SK-N-SH treated with all-trans-retinoic acid at 6 μM for 48 hours (cell line): ENCODE measurements around the gene ATP2B3.

Experiments used
- ATAC-seq: fragments of 200-7000 bp; cut with Tn5 transposase; 3 replicates; pipeline ENCODE4 v1.9.1; 2020; ENCODE audit warnings: mild to moderate bottlenecking, moderate library complexity
- ARNTL ChIP-seq: fragments of 450-650 bp; formaldehyde crosslinking; IDR thresholded peaks from 2 replicates; pipeline ENCODE4 v1.5.0; 2020; ENCODE audit warnings: low read depth, mild to moderate bottlenecking, moderate library complexity, borderline replicate concordance
- CSDC2 ChIP-seq: fragments of 250-450 bp; sonication (Bioruptor Pico); IDR thresholded peaks from 2 replicates; pipeline ENCODE4 v1.5.0; 2020; ENCODE audit warnings: mild to moderate bottlenecking, moderate library complexity
- CSRNP3 ChIP-seq: fragments of 250-450 bp; sonication (Bioruptor Pico); IDR thresholded peaks from 2 replicates; pipeline ENCODE4 v1.5.1; 2021; ENCODE audit warnings: mild to moderate bottlenecking, moderate library complexity
- ESRRG ChIP-seq: fragments of 250-450 bp; sonication (Bioruptor Pico); IDR thresholded peaks from 2 replicates; pipeline ENCODE4 v1.6.1; 2021; ENCODE audit warnings: mild to moderate bottlenecking
- GLIS3 ChIP-seq: fragments of 250-450 bp; sonication (Bioruptor Pico); IDR thresholded peaks from 2 replicates; pipeline ENCODE4 v1.5.0; 2020; ENCODE audit warnings: mild to moderate bottlenecking, moderate library complexity
- ISL1 ChIP-seq: fragments of 250-450 bp; sonication (Bioruptor Pico); IDR thresholded peaks from 2 replicates; pipeline ENCODE4 v2.1.2; 2022; ENCODE audit warnings: mild to moderate bottlenecking, moderate library complexity
- OSR1 ChIP-seq: fragments of 250-450 bp; sonication (Bioruptor Pico); IDR thresholded peaks from 2 replicates; pipeline ENCODE4 v1.8.0; 2022; ENCODE audit warnings: moderate library complexity, mild to moderate bottlenecking, inconsistent platforms
- PPARA ChIP-seq: fragments of 250-450 bp; sonication (Bioruptor Pico); IDR thresholded peaks from 2 replicates; pipeline ENCODE4 v1.5.0; 2020; ENCODE audit warnings: mild to moderate bottlenecking, borderline replicate concordance
- RARB ChIP-seq: fragments of 250-450 bp; sonication (Bioruptor Pico); IDR thresholded peaks from 2 replicates; pipeline ENCODE4 v1.8.0; 2021; ENCODE audit warnings: mild to moderate bottlenecking, moderate library complexity
- SNAI2 ChIP-seq: fragments of 250-450 bp; sonication (Bioruptor Pico); IDR thresholded peaks from 2 replicates; pipeline ENCODE4 v1.5.0; 2020; ENCODE audit warnings: mild to moderate bottlenecking, moderate library complexity
- TCF4 ChIP-seq: fragments of 250-450 bp; sonication (Bioruptor Pico); IDR thresholded peaks from 2 replicates; pipeline ENCODE4 v1.8.0; 2021; ENCODE audit warnings: mild to moderate bottlenecking, moderate library complexity, borderline replicate concordance
- ZC3H10 ChIP-seq: fragments of 250-450 bp; sonication (Bioruptor Pico); IDR thresholded peaks from 2 replicates; pipeline ENCODE4 v1.5.1; 2021; ENCODE audit warnings: mild to moderate bottlenecking, moderate library complexity
- ZFP3 ChIP-seq: fragments of 250-450 bp; sonication (Bioruptor Pico); IDR thresholded peaks from 2 replicates; pipeline ENCODE4 v1.5.0; 2020; ENCODE audit warnings: mild to moderate bottlenecking, moderate library complexity
- ZFP30 ChIP-seq: fragments of 450-650 bp; formaldehyde crosslinking; IDR thresholded peaks from 2 replicates; pipeline ENCODE4 v1.5.0; 2022; ENCODE audit warnings: mild to moderate bottlenecking, moderate library complexity
- ZNF565 ChIP-seq: fragments of 450-650 bp; formaldehyde crosslinking; conservative IDR thresholded peaks from 2 replicates; pipeline ENCODE4 v1.5.0; 2020; ENCODE audit warnings: low read depth, mild to moderate bottlenecking, moderate library complexity
- ZNF70 ChIP-seq: fragments of 450-650 bp; formaldehyde crosslinking; IDR thresholded peaks from 2 replicates; pipeline ENCODE4 v1.5.0; 2020; ENCODE audit warnings: mild to moderate bottlenecking, moderate library complexity
- ZNF8 ChIP-seq: fragments of 450-650 bp; formaldehyde crosslinking; IDR thresholded peaks from 2 replicates; pipeline ENCODE4 v1.5.0; 2020; ENCODE audit warnings: mild to moderate bottlenecking, moderate library complexity
- TF ChIP-seq, protein P1 (sequence below): fragments of 250-450 bp; sonication (Bioruptor Pico); IDR thresholded peaks from 2 replicates; pipeline ENCODE4 v1.5.0; 2020; ENCODE audit warnings: mild to moderate bottlenecking, moderate library complexity
- TF ChIP-seq, protein P2 (sequence below): fragments of 250-450 bp; sonication (Bioruptor Pico); IDR thresholded peaks from 2 replicates; pipeline ENCODE4 v1.8.0; 2021; ENCODE audit warnings: low read depth, mild to moderate bottlenecking, moderate library complexity, borderline replicate concordance
- TF ChIP-seq, protein P3 (sequence below): fragments of 250-450 bp; sonication (Bioruptor Pico); IDR thresholded peaks from 2 replicates; pipeline ENCODE4 v1.5.1; 2020; ENCODE audit warnings: low read depth, mild to moderate bottlenecking, moderate library complexity

ATP2B3 gene

GRCh38 chrX:153598541-153599191 is 81.2 kb downstream of the ATP2B3 start, which contains the start of gene CCNQ:
Gene CCNQ (minus strand): TSS chrX:153599139. CDS start chrX:153599073, 66 bp downstream.
- TF ChIP-seq GLIS3 (CRISPR knock-in tag) (no peak), ZNF8 (CRISPR knock-in tag) (no peak), OSR1 (CRISPR knock-in tag) (no peak), CSRNP3 (no peak), ZFP30 (CRISPR knock-in tag) (no peak), ZNF565 (CRISPR knock-in tag) (no peak), SNAI2 (CRISPR knock-in tag) (no peak), ARNTL (CRISPR knock-in tag) (no peak), RARB (CRISPR knock-in tag) (no peak), PPARA (CRISPR knock-in tag) (no peak)
- TF ChIP-seq, all 23 proteins: peak for 0
- peak; percentile 70 for ATAC-seq

- peak; percentile 89 for ATAC-seq
- TF ChIP-seq PPARA (CRISPR knock-in tag) (no peak), RARB (CRISPR knock-in tag) (no peak), ISL1 (no peak), ZNF8 (CRISPR knock-in tag) (no peak), CSRNP3 (no peak), ZNF70 (no peak), ESRRG (no peak), TCF4 (CRISPR knock-in tag) (no peak), SNAI2 (CRISPR knock-in tag) (no peak), CSDC2 (CRISPR knock-in tag) (no peak), ZC3H10 (CRISPR knock-in tag) (no peak), GLIS3 (CRISPR knock-in tag) (no peak), ARNTL (CRISPR knock-in tag) (no peak), ZFP3 (CRISPR knock-in tag) (no peak), ZFP30 (CRISPR knock-in tag) (no peak), OSR1 (CRISPR knock-in tag) (no peak)
- TF ChIP-seq, protein P1, sequence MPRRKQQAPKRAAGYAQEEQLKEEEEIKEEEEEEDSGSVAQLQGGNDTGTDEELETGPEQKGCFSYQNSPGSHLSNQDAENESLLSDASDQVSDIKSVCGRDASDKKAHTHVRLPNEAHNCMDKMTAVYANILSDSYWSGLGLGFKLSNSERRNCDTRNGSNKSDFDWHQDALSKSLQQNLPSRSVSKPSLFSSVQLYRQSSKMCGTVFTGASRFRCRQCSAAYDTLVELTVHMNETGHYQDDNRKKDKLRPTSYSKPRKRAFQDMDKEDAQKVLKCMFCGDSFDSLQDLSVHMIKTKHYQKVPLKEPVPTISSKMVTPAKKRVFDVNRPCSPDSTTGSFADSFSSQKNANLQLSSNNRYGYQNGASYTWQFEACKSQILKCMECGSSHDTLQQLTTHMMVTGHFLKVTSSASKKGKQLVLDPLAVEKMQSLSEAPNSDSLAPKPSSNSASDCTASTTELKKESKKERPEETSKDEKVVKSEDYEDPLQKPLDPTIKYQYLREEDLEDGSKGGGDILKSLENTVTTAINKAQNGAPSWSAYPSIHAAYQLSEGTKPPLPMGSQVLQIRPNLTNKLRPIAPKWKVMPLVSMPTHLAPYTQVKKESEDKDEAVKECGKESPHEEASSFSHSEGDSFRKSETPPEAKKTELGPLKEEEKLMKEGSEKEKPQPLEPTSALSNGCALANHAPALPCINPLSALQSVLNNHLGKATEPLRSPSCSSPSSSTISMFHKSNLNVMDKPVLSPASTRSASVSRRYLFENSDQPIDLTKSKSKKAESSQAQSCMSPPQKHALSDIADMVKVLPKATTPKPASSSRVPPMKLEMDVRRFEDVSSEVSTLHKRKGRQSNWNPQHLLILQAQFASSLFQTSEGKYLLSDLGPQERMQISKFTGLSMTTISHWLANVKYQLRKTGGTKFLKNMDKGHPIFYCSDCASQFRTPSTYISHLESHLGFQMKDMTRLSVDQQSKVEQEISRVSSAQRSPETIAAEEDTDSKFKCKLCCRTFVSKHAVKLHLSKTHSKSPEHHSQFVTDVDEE: no peak
- TF ChIP-seq, protein P2, sequence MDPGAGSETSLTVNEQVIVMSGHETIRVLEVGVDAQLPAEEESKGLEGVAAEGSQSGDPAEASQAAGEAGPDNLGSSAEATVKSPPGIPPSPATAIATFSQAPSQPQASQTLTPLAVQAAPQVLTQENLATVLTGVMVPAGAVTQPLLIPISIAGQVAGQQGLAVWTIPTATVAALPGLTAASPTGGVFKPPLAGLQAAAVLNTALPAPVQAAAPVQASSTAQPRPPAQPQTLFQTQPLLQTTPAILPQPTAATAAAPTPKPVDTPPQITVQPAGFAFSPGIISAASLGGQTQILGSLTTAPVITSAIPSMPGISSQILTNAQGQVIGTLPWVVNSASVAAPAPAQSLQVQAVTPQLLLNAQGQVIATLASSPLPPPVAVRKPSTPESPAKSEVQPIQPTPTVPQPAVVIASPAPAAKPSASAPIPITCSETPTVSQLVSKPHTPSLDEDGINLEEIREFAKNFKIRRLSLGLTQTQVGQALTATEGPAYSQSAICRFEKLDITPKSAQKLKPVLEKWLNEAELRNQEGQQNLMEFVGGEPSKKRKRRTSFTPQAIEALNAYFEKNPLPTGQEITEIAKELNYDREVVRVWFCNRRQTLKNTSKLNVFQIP (CRISPR knock-in tag): no peak
Observed at GRCh38 chrX:153599192-153600031, 82.0 kb downstream of the ATP2B3 start.

GRCh38 chrX:153600032-153600373 is 82.6 kb downstream of the ATP2B3 start:
- ATAC-seq: peak; percentile 13; the same call in 1 of the 3 replicates
- TF ChIP-seq, protein P2 (CRISPR knock-in tag): no peak
- TF ChIP-seq, protein P3, sequence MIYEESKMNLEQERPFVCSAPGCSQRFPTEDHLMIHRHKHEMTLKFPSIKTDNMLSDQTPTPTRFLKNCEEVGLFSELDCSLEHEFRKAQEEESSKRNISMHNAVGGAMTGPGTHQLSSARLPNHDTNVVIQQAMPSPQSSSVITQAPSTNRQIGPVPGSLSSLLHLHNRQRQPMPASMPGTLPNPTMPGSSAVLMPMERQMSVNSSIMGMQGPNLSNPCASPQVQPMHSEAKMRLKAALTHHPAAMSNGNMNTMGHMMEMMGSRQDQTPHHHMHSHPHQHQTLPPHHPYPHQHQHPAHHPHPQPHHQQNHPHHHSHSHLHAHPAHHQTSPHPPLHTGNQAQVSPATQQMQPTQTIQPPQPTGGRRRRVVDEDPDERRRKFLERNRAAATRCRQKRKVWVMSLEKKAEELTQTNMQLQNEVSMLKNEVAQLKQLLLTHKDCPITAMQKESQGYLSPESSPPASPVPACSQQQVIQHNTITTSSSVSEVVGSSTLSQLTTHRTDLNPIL (CRISPR knock-in tag): no peak
- TF ChIP-seq CSRNP3 (no peak), SNAI2 (CRISPR knock-in tag) (no peak), ZNF70 (no peak), CSDC2 (CRISPR knock-in tag) (no peak), TCF4 (CRISPR knock-in tag) (no peak), ZNF8 (CRISPR knock-in tag) (no peak), ZFP30 (CRISPR knock-in tag) (no peak), ISL1 (no peak), ESRRG (no peak)
